Vagina (tissue), 2 donors: ENCODE results near the gene STX12. TPM values are rescaled to one million over a fixed set of nuclear protein-coding genes. Genes with fewer than 3 reads are reported as not detected.
A peak's percentile ranks its signal among the peaks of the same experiment; 100 is the strongest.
"Not testable (repeated sequence)": the region's sequence is repeated elsewhere in the genome, so short reads cannot be mapped to it uniquely, and the experiment has no call there.

ENCODE experiments used
- DNase-seq, 2 donors: peaks; one replicate each; pipeline ENCODE4 v3.0.0-alpha.2; 2017; ENCODE audit errors: extremely low spot score in 2 of 2
- H3K27ac ChIP-seq: fragments of 200-600 bp; sonication (generic); one replicate; pipeline ENCODE4 v1.5.1; 2019
- H3K27me3 ChIP-seq: fragments of 200-600 bp; sonication (generic); one replicate; pipeline ENCODE4 v1.5.1; 2019
- H3K36me3 ChIP-seq, 2 donors: fragments of 200-600 bp; sonication (generic); one replicate each; pipeline ENCODE4 v1.5.1; 2017 to 2019
- H3K4me1 ChIP-seq: fragments of 200-600 bp; sonication (generic); one replicate; pipeline ENCODE4 v1.5.1; 2019
- H3K4me3 ChIP-seq, 2 donors: fragments of 200-600 bp; sonication (generic); 1 replicate in 1 of 2; 2 replicates in 1 of 2; pipeline ENCODE4 v1.5.1; 2016 to 2019
- H3K9me3 ChIP-seq: fragments of 200-600 bp; sonication (generic); one replicate; pipeline ENCODE4 v1.5.1; 2019
- CTCF ChIP-seq, 3 experiments: fragments of 450-650 bp in 2 of 3; fragments of 200-600 bp in 1 of 3; sonication (generic) in 1 of 3; IDR thresholded peaks; one replicate each; pipeline ENCODE4 v1.5.1; 2017 to 2019; ENCODE audit warnings: antibody characterized with exemption in 3 of 3, mild to moderate bottlenecking in 2 of 3, moderate library complexity in 2 of 3
- POLR2A ChIP-seq, 2 donors: fragments of 450-650 bp; IDR thresholded peaks; one replicate each; pipeline ENCODE4 v1.6.1; 2017; ENCODE audit warnings: antibody characterized with exemption in 2 of 2, mild to moderate bottlenecking in 2 of 2, moderate library complexity in 2 of 2
- POLR2AphosphoS5 ChIP-seq, 2 donors: sonication (generic); formaldehyde crosslinking; IDR thresholded peaks; one replicate each; pipeline ENCODE4 v1.9.0; 2017; ENCODE audit warnings: antibody characterized with exemption in 2 of 2, mild to moderate bottlenecking in 2 of 2, low read depth in 1 of 2; ENCODE audit not compliant: insufficient read depth in 1 of 2
- intact Hi-C: fragments of 100-400 bp; cut with DNase I; formaldehyde crosslinking; loops from one replicate; pipeline ENCODE4 v1.15.1; 2023
- total RNA-seq: library from RNA; depleted of rRNA; stranded (reverse); fragments of >200 nt; gene quantifications from one replicate; pipeline ENCODE4 v1.2.3, GENCODE V29; 2016

Gene STX12
- total RNA-seq, 1 donor from 2014 or later: 34.6 TPM

GRCh38 chr1:27856561-27857343, 83.7 kb downstream of the STX12 start:
- no peaks in the 10 kb centered on the region for H3K27me3 ChIP-seq
- no peak overlapping the region for H3K27ac ChIP-seq
- TF ChIP-seq CTCF (IDR thresholded peaks at IDR 0.05): no peak
- no peak for TF ChIP-seq POLR2AphosphoS5 (IDR thresholded peaks at IDR 0.05; ENCODE audit: insufficient read depth in 1 of 2, low read depth in 1 of 2)
- peaks cover 0 to 1% of the 10 kb centered on the region in 2 donors for H3K36me3 ChIP-seq
- no peak overlapping the region for H3K4me3 ChIP-seq
- intact Hi-C loops: no loop called here
- peaks cover 6% of the 10 kb centered on the region for H3K4me1 ChIP-seq
- DNase-seq: no peak
- H3K9me3 ChIP-seq: no peaks in the 10 kb centered on the region

GRCh38 chr1:27857552-27857951, 84.5 kb downstream of the STX12 start:
- H3K27me3 ChIP-seq, DNase-seq, H3K4me1 ChIP-seq, intact Hi-C loops, H3K4me3 ChIP-seq, H3K36me3 ChIP-seq, H3K27ac ChIP-seq, H3K9me3 ChIP-seq: not testable (repeated sequence)

- no peaks in the 10 kb centered on the region for H3K36me3 ChIP-seq
- TF ChIP-seq CTCF (IDR thresholded peaks at IDR 0.05) (peak; percentile 80 to 90 (median 87)), POLR2A (IDR thresholded peaks at IDR 0.05) (no peak), POLR2AphosphoS5 (IDR thresholded peaks at IDR 0.05; ENCODE audit: insufficient read depth in 1 of 2, low read depth in 1 of 2) (peak; percentile 48 to 59)
- no peaks in the 10 kb centered on the region for H3K27me3 ChIP-seq
- DNase-seq: no peak
- H3K9me3 ChIP-seq: no peaks in the 10 kb centered on the region
- no peak overlapping the region for H3K27ac ChIP-seq
- no peak overlapping the region for H3K4me3 ChIP-seq
- peaks cover 6% of the 10 kb centered on the region for H3K4me1 ChIP-seq
- intact Hi-C loops: no loop called here
These were observed 85.3 kb downstream of the STX12 start for GRCh38 chr1:27858072-27858948.

GRCh38 chr1:27858949-27859576, 86.0 kb downstream of the STX12 start:
- Histone ChIP-seq H3K27ac (no peak overlapping the region), H3K27me3 (no peaks in the 10 kb centered on the region), H3K4me3 (no peak overlapping the region), H3K36me3 (no peaks in the 10 kb centered on the region), H3K4me1 (peaks cover 13% of the 10 kb centered on the region), H3K9me3 (no peaks in the 10 kb centered on the region)
- intact Hi-C loops: no loop called here
- DNase-seq: no peak
- no peak for TF ChIP-seq POLR2A (IDR thresholded peaks at IDR 0.05)
- no peak for TF ChIP-seq POLR2AphosphoS5 (IDR thresholded peaks at IDR 0.05; ENCODE audit: insufficient read depth in 1 of 2, low read depth in 1 of 2)
- TF ChIP-seq CTCF (IDR thresholded peaks at IDR 0.05): no peak

GRCh38 chr1:27861436-27861835, 88.4 kb downstream of the STX12 start:
- no peak for TF ChIP-seq CTCF (IDR thresholded peaks at IDR 0.05)
- TF ChIP-seq POLR2AphosphoS5 (IDR thresholded peaks at IDR 0.05; ENCODE audit: insufficient read depth in 1 of 2, low read depth in 1 of 2): no peak
- TF ChIP-seq POLR2A (IDR thresholded peaks at IDR 0.05): no peak
- intact Hi-C loops: loop anchor here (10.0 kb wide), 1 partner anchor 123 kb away; no protein-coding TSS in a partner anchor

More at GRCh38 chr1:27861436-27861835, 88.4 kb downstream of the STX12 start:
- H3K27ac ChIP-seq: no peak overlapping the region
- no peaks in the 10 kb centered on the region for H3K36me3 ChIP-seq
- H3K4me1 ChIP-seq: peaks cover 13% of the 10 kb centered on the region
- no peak for DNase-seq
- H3K27me3 ChIP-seq: no peaks in the 10 kb centered on the region
- H3K4me3 ChIP-seq: no peak overlapping the region
- H3K9me3 ChIP-seq: no peaks in the 10 kb centered on the region
